Right kidney (tissue), 1 donor: ENCODE data around the gene ANO2.

Source experiments
- DNase-seq: peaks from one replicate; pipeline ENCODE4 v3.0.0-alpha.2; 2016

ANO2 gene

DNA sequence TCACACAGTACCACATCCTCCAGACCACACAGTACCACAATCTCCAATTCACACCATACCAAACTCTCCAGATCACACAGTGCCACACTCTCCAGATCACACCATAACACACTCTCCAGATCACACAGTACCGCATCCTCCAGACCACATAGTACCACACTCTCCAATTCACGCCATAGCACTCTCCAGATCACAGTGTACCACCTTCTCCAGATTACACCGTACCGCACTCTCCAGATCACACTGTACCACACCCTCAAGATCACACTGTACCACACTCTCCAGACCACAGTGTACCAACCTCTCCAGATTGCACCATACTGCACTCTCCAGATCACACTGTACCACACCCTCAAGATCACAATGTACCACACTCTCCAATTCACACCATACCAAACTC is 328.2 kb downstream of the ANO2 start:
- no peak for DNase-seq

DNA sequence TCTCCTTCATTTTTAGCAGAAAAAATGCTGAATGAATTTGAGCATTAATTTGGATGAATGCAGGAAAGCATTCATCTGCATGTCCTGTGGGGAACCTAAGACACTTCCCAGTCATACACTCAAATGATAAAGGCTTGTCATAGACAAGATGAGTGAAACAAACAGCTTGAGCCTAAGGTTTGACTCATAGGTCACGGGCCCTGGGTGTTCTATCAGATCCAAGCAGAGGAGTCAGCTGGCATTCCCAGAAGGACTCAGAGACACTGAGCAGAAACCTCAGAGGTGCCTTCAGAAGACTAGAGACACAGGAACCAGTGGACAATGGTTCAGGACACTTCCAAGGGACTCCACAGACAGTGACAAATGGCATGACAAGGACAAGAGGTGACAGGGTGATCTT is 329.3 kb downstream of the ANO2 start:
- no peak for DNase-seq

DNA sequence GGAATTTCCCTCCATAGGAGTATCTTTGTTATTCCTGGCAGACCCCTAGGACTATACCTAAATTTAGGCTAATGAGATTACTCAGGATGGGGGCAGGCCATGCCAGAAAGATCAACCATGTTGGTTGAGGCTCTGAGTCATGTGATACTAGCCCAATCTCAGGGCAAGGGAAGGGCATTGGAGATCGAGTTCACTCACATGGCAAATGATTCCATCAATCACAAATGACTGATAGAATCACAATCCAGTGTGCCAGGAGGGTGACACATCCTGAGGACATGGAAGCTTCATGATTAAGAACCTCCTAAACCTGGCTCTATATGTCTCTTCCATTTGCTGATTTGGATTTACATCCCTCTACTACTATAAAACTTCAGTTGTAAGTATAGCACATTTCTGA is 330.8 kb downstream of the ANO2 start:
- no peak for DNase-seq

DNA sequence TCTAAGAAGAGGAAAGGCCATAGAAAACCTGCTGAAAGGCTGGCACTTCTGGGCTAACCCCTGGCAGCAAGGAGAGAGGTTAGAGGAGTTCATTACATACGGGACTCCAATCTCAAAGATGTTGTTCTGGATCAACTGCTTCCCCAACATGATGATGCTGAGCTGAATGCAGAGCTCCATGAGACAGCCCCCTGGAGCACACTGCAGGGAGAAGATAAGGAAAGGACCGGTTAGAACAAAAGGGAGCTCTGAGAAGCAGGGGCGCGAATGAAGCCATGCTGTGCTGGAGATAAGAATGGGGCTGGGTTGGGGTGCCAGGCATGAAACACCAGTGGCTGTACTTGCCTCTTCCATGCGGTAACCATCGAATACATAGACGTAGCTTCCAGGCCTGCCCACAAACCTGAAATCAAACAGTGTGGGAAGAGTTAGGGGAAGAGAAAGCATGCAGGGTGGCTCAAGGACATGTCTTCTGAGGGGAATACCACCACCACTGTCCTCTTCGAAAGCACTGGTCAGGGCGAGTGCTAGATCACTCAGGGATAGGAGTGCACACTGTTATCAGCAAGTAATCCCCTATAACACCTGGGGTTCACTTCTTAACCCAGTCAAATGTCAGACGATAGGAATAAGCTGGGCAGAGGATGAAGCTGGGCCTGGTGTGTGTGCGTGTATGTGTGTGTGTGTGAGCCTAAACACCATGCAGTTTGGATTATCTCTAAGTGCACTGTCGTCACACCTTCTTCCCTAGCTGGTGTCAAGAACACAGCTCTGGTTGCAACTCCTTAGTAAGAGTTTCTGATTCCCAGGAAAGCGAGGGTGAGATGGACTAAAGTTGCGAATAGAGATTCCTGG is 332.3 kb downstream of the ANO2 start:
- no peak for DNase-seq

DNA sequence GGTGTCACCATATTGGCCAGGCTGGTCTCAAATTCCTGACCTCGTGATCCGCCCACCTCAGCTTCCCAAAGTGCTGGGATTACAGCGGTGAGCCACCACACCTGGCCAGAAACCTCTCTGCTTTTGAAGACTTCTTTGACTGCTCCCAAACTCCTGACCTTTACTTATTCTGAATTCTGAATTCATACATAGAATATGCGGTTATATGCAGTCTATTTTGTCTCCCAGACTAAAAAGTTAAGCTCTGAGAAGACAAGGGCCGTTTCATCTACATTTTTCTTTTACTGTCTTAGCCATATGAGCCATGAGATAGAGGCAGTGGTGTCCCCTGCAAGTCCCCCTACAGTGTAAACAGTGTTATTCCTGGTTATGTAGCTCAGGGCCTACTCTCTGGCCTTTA is 333.9 kb downstream of the ANO2 start:
- no peak for DNase-seq

DNA sequence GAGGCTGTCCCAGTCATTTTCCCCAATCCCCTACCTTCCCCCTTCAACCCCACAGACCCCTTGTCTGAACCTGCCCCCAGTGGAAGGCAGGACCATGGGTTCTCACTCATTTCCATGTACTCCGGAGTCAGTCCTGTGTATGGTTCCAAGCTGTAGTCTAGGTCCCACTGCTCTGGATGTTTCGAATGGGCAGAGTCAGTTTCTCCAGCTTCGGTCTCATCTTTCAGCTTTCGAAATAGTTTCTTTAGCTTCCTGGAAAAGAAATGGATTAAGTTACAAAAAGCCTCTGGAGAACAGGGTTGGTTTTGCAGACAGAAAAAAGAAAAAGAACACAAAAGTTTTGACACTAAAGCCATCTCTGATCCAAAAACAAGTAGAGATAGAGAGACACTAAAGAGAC is 345.7 kb downstream of the ANO2 start:
- DNase-seq, result no peak

DNA sequence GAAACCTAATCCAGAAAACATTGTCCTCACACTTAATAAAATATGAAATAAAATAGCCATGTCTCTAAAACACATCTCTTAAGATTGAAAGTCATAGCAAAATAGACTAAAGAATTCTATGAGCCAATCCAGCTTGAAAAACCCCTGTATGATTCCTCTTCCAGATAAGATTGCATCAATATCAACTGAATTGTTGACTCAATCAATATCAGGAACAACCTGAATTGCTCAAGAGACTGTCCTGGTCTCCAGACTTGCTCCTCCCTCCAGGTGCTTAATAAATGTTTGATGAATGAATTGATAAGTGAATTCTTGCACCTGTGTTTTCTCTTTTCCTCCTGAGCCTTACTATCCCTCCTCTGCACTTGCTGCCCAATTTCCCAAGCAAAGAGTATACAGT is 351.1 kb downstream of the ANO2 start:
- no peak for DNase-seq

DNA sequence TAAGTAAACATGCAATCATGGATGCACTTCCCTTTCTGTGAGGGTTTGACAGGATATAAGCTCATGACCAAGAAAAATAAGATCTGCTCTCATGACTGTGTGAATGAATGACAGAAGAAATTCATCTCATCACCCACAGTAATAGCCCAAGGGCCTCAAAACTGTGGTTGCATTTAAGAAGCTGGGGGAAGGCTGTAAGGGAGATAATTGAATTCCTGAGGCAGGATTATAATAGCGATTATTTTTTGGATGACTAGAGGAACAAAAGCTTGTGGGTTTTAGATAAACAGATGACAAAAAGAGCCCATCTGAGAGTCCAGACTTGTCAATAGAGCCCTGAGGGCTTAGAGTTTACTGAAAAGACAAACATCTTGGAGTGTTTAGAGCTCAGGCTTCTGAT is 352.0 kb downstream of the ANO2 start:
- DNase-seq, result no peak

DNA sequence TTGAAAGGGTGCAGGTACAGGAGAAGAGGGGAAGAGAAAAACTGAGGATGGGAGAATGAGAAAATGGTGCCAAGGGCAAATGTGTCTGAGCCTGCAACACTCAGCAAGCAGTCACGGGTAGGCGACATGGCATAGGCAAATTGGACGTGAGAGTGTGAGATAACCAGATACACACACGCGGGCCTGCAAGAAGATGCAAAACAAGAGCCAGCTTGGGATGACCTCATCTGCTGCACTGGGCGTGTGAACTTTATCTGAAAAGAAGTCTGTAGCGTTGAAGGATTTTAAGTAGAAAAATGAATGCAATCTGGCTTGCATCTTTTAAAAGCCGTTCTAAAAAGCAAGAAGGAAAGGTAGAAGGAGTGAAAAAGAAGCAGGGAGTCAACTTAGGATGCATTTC is 352.7 kb downstream of the ANO2 start:
- DNase-seq, result no peak

DNA sequence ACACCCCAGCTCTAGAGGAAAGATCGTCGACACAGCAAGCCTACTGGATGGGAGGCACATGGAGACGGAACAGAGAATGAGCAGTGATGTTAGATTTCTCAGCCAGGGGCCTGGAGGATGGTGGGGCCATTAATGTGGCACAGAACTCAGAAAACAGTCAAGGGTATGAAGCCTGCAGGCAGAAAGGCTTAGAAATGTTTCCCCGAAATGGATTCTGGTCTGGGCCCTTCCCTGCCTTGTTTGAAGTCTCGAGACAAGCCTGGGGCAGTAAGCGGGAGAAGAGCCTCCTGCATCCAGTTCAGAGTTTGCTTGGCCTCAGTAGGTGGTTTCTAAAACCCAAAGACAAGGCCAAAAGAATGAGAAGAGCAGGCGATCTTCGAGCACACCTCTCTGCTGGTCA is 354.7 kb downstream of the ANO2 start:
- DNase-seq, result no peak

DNA sequence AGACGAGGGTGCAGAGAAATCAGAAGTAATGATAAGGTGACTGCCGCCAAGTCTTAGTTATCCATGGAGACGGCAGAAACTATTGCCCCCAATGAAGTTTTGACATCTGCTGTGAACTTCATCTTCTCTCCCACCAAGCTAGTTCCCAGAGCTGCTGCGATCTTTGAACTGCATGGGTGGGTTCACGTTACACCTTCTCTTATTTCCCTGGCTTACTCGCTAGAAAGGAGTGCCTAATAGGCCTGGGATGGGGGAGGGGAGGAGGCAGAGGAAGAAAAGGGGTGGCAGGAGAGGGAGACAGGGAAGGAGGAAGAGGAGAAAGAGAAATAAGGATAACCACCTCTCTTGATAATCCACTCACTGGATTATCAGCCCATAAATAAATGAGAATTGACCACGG is 356.0 kb downstream of the ANO2 start:
- DNase-seq, result peak; percentile 31

DNA sequence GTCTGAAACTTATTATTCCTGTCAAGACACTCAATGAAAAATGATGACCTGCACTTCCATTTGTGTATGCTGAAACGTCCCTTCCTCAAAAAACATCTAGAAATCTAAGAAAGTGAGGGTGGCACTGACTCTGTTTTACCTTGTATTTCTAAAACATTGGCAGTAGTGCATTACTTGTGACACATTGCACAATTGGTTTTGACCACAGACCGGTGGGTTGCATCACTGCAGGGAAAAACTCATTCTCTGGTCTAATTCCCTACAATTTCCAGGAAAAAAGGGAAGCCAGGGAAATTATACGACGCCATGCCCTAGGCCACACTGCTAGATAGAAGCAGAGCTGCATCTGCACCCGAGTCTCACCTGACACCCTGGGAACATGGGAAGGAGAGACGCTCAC is 356.5 kb downstream of the ANO2 start:
- peak; percentile 14 for DNase-seq

DNA sequence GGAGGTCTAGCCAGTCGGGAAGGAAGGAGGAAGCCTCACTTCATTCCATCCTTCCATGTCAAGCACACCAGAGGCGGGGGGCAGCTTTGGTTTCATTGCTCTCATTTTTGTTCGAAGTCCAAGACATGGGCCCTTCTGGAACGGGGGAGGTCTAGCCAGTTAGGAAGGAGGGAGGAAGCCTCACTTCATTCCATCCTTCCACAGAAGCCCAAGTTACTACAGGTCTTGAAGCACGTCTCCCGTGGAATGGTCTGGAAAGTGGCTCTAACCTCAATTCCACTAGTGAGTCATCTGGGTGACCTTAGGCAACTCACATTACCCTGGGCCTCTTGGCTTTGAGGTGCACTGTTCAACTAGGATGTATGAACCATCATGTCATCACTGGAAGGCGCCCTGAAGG is 356.9 kb downstream of the ANO2 start:
- no peak for DNase-seq

DNA sequence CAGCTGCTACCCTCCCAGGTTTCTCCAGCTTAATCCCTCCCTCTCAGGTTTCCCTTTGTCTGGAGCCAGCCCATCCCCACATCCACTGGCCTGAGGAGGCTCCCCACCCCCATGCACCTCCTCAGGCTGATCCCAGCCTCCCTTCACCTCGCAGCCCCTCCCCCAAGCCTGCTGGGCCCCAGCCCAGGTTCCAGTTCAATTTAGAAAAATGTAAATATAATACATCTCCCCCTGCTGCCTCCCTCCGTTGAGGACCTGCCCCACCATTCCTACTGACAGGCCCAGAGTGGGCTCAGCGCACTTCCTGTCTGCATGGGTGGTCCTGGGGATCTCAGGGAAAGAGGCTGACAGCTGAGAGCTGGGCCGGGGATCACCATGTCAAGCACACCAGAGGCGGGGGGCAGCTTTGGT is 357.3 kb downstream of the ANO2 start:
- DNase-seq, result peak; percentile 60

DNA sequence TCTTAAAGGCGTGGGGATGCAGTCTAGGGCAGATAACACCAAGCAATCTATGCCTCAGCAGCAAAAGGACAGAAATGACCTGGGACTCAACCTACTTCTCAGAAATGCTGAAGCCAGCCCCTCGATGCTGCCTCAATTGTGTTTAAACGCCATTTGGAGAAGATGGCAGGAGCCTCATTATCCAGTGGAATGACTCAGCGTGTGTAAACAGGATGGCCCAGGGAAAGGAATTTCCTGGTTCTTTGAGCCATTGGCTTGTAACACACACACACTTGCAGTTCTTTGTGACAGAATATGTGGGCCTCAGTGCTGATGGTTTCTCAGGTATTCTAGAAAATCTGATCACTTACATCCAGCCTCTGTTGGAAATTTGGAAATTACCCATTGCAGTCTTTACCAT is 358.9 kb downstream of the ANO2 start:
- DNase-seq, result no peak

DNA sequence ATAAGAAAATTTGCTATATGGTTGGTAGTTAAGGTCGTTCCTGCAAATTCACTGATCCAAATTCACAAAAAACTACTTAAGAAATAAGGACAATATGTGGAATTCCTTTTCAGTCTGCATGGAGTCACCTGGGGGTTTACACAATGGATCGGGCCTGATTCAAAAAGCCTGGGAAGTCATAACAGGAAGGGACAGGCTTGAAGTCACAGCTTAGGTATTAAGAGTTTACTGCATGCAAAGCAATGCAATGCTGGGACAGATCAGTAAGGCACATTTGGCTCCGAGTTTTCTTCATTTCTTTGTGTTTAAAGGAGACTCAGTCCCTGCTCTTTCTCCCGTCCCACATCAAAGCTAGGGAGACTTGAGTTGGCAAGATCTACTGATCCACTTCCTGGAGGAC is 359.9 kb downstream of the ANO2 start:
- no peak for DNase-seq

DNA sequence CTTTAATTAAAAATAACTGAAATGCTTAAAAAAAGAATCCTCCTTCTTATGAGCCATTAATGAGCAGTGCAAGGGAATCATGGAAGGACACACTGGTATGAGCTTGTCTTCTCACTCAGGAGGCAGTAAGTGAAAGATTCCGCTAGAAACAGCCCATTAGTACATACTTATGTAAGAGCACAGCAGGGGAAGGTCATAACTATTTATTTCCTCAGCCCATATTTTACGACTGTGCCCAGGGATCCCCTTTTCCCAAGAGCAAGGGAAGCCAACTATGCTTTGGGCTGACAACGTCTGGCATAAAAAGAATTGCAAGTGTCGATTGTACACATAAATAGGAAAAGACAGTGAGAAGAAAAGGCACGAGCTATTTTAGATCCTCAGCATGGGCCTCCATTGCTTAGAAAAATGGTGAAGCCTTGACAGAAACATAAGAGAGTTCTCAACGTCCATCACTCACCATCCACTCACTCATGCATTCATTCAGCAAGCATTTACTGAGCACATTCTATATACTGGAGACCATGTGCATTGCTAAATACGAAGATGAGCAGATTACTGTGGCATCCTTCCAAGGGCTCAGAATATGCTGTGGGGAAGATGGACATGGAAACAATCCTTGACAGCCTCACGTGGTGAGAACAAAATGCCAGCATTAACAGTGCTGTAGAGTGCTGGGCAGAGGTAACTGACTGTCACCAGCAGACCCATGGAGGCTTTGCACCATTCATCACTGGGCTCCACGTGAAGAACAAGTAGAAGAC is 360.5 kb downstream of the ANO2 start:
- no peak for DNase-seq

DNA sequence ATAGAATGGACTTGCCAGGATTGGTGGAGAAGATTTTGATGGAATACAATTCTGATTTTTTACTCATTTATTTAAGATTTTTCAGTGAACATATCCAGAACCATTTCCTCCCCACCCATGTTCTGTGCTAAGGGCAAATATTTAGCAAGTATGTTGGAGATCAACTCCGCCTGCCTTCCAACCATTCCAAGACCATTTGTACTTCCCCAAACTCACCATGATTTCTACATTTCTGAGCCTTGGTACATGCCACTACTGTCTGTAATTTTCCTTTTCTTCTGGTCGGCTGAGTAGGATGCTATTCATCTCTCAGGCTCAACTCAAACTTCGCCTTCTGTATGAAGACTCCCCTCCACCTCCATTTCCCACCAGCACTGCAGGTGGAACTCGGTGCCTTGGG is 362.5 kb downstream of the ANO2 start:
- no peak for DNase-seq

DNA sequence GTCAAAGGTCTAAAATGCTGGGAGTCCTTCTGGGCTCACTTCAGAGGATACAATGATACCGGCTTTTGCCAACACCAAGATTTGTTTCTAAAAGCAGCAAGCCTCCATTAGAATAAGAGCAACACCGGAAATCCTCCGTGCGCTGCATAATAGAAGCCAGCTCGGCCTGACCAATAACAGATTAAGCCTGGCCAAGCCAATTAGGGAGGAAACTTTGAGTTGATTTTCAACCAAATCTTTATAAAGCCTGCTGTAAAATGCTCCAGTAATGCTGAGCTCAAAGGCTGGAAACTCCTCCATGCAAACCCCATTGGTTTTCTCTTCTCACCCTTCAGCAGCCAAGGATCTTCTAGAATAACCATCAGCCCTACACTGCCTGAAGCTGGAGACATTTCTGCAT is 363.0 kb downstream of the ANO2 start:
- DNase-seq, result peak; percentile 32

DNA sequence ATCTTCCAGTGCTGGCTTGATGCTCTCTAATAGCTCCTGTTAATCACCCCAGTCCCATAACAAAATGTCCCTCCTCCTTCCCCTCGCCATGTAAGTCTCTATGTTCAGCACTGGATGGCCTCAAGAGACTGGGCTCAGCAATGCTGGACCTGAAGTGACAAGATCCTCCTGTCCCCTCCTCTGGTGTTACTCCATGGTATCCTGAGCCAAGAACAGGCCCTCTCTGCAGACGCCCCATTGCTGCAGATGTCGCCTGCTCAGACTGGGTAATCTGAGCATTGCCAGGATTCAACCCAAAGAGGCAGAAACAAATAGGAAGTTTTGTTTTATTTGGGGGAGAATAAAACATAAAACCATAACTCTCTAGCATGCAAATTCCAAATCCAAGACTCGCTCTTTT is 363.4 kb downstream of the ANO2 start:
- no peak for DNase-seq

DNA sequence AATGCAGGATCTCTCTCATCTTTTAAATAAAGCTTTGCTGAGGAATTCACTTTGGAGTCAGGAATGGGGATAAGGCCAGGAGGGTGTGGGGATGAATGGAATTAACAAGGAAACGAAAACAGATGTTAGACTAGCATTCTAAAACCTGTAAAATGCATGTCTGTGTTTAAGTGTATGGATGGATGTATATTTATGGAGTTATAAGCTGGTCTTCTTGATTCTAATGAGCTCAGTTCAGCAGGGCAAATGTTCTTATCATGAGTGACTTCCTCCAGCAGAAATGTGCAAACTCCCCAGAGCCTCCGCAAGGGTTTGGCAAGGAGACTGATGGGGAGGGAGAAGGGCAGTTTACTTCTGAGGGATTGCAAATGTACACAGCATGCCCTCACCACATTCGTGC is 364.0 kb downstream of the ANO2 start:
- no peak for DNase-seq

DNA sequence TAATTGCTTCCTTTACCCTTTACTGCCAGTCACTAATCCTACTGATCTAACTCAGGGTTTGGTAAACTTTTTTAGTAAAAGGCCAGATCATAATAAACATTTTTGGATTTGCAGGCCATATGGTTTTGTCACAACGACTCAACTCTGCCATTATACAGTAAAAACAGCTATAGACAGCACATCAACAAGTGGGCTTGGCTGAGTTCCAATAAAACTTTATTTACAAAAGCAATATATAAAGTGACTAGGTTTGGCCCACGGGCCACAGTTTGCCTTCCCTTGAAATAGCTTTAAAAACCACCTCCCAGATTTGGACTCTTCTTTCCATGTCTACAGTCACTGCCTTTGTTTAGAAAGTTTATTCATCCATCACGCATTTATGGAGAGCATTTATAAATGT is 366.3 kb downstream of the ANO2 start:
- DNase-seq, result no peak

DNA sequence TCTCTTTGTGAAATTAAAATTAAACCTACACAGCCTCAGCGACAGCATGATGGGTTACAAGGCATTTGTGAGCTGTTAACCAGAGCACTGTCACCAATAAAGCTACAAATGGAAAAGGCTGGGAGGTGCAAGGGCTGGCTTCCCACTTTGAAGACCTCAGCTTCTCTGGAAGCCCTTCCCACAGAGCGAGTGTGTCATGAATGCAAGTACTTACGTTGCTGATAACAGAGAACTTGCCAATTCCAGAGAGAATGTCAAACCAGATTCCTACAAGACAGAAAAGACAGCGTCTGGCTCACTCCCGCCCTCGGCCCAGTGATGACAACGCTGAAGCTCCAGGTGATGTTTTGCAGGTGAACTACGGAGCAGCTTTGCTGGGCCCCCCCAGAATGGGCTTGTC is 367.3 kb downstream of the ANO2 start:
- DNase-seq, result no peak

DNA sequence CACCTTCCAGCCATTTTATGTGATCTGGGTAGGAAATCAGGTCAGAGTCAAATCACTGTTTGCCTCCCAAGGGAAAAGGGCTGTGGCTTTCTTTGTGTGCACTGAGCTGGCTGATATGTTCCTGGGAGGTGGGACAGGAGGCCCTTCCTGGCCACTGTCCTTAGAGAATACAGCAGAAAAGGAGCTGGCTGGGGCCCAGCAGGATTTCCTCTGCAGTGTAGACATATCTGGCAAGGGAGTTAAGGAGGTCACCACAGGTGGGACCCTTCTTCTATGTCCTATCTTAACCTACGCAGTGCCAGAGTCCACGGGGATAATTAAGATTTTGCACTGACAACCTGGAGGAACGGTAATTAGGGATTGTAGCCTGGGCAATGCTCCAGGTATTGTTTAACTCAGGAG is 367.8 kb downstream of the ANO2 start:
- DNase-seq, result no peak
